ENCODE measurements around the gene MCHR2.

- no peak for TF ChIP-seq POLR2A (IDR thresholded peaks at IDR 0.05)
- TF ChIP-seq, protein P1, sequence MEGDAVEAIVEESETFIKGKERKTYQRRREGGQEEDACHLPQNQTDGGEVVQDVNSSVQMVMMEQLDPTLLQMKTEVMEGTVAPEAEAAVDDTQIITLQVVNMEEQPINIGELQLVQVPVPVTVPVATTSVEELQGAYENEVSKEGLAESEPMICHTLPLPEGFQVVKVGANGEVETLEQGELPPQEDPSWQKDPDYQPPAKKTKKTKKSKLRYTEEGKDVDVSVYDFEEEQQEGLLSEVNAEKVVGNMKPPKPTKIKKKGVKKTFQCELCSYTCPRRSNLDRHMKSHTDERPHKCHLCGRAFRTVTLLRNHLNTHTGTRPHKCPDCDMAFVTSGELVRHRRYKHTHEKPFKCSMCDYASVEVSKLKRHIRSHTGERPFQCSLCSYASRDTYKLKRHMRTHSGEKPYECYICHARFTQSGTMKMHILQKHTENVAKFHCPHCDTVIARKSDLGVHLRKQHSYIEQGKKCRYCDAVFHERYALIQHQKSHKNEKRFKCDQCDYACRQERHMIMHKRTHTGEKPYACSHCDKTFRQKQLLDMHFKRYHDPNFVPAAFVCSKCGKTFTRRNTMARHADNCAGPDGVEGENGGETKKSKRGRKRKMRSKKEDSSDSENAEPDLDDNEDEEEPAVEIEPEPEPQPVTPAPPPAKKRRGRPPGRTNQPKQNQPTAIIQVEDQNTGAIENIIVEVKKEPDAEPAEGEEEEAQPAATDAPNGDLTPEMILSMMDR (IDR thresholded peaks at IDR 0.05) = no peak
These were observed 92.2 kb downstream of the MCHR2 start for GRCh38 chr6:99901596-99902384.
